Breast epithelium (tissue), 4 donors: Measurements from ENCODE around the gene PIEZO1. TPM values are rescaled to one million over a fixed set of nuclear protein-coding genes. Genes with fewer than 3 reads are reported as not detected.

Source experiments
- DNase-seq, 2 donors: peaks; one replicate each; pipeline ENCODE4 v3.0.0-alpha.2; 2019; ENCODE audit warnings: low spot score in 2 of 2
- H3K27ac ChIP-seq, 2 donors: fragments of 200-600 bp; sonication (generic) in 1 of 2; one replicate each; pipeline ENCODE4 v1.5.1; 2016 to 2019; ENCODE audit warnings: mild to moderate bottlenecking in 1 of 2
- H3K27me3 ChIP-seq, 2 donors: fragments of 200-600 bp; sonication (generic) in 1 of 2; one replicate each; pipeline versions ENCODE4 v1.5.1 to v1.6.0; 2017 to 2019; ENCODE audit warnings: control low read depth in 1 of 2, mild to moderate bottlenecking in 1 of 2
- H3K36me3 ChIP-seq: fragments of 200-600 bp; one replicate; pipeline ENCODE4 v1.5.1; 2019
- H3K4me1 ChIP-seq, 2 donors: fragments of 200-600 bp; sonication (generic); one replicate each; pipeline ENCODE4 v1.5.1; 2016 to 2019; ENCODE audit warnings: control low read depth in 1 of 2
- H3K4me3 ChIP-seq, 3 donors: fragments of 200-600 bp; sonication (generic); 1 replicate in 2 of 3; 2 replicates in 1 of 3; pipeline ENCODE4 v1.5.1; 2016 to 2019; ENCODE audit warnings: mild to moderate bottlenecking in 3 of 3, moderate library complexity in 2 of 3
- H3K9me3 ChIP-seq, 2 donors: fragments of 200-600 bp; sonication (generic) in 1 of 2; one replicate each; pipeline ENCODE4 v1.5.1; 2016 to 2019; ENCODE audit warnings: control low read depth in 1 of 2
- CTCF ChIP-seq, 3 donors: fragments of 450-650 bp; IDR thresholded peaks; one replicate each; pipeline ENCODE4 v1.5.1; 2016 to 2017; ENCODE audit warnings: antibody characterized with exemption in 3 of 3, mild to moderate bottlenecking in 3 of 3, moderate library complexity in 3 of 3
- POLR2A ChIP-seq: fragments of 450-650 bp; IDR thresholded peaks from one replicate; pipeline ENCODE4 v1.6.1; 2016; ENCODE audit warnings: antibody characterized with exemption, mild to moderate bottlenecking, moderate library complexity
- POLR2AphosphoS5 ChIP-seq, 3 donors: sonication (generic); formaldehyde crosslinking; IDR thresholded peaks; one replicate each; pipeline ENCODE4 v1.6.1; 2017; ENCODE audit warnings: antibody characterized with exemption in 3 of 3
- intact Hi-C: fragments of 100-400 bp; cut with DNase I; formaldehyde crosslinking; loops from one replicate; pipeline ENCODE4 v1.15.1; 2023; ENCODE audit warnings: low total_unique reads
- total RNA-seq, 3 donors: library from RNA; depleted of rRNA; stranded (reverse); fragments of >200 nt; gene quantifications; one replicate each; pipeline ENCODE4 v1.1.0, GENCODE V29; 2016

The PIEZO1 gene
- total RNA-seq, 3 donors from 2014 or later, result 90.7 to 181 (median 135) TPM

DNA sequence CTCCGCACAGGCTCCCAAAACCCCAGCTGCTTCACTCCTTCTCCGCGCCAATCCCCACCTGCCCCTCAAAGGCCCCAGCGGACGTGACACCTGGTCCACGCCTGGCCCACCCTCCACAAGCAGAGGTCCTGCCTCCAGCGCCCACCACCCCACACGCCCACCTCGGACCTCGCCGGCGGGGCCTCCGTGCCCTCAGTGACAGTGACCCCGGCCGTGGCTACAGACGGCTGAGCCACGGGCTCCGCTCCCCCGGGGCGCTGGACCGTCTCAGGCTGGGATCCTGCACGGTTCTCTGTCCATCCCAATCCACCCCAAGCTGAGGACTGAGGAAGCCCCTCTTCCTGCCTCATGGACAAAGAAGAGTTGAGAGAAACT, 25.1 kb downstream of the PIEZO1 start:
- H3K4me3 ChIP-seq, result no peak overlapping the region
- peak overlapping the region; percentile 48 to 90 for H3K27ac ChIP-seq
- TF ChIP-seq POLR2A (no peak), CTCF (IDR thresholded peaks at IDR 0.05) (no peak), POLR2AphosphoS5 (IDR thresholded peaks at IDR 0.05) (no peak)
- H3K27me3 ChIP-seq, result no peaks in the 10 kb centered on the region
- intact Hi-C loops, result no loop called here
- H3K4me1 ChIP-seq, result peaks cover 26 to 39% of the 10 kb centered on the region in 2 donors
- no peak for DNase-seq
- no peaks in the 10 kb centered on the region for H3K9me3 ChIP-seq
- H3K36me3 ChIP-seq, result no peaks in the 10 kb centered on the region

DNA sequence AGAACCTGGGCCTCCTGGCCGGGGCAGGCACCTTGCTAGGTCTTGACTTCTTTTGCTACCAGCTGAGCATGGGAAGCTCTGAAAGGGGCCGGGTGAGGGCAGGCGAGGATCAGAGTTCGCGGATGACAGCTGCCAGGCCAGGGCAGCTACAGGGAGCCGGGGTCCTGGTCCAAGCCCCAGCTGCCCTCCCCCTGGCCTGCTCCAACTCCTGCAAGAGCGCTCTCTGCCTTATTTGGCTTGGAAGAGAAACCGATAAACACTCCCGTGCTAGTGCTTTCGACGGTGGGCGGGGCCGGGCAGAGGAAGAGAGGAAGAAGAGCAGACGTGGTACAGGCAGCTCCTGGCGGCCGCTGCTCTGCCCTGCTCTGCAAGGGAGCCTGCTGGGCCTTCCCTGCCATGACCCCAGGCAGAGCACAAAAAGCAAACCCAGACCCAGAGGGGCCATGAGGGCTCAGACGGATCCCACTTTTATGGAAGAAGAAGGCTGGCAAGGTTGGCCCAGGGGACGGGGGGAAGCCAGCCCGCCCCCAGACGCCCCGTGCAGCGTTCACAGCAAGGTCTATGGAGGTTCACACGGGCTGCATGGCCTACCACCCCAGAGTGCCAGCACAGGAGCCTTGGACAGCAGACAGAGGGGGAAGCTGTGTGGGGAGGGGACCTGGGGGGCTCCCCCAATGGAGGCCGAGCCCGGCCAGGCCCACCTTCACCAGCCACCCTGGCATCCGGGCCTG, 25.6 kb downstream of the PIEZO1 start:
- Histone ChIP-seq H3K27ac (peak overlapping the region; percentile 48 to 90), H3K27me3 (no peaks in the 10 kb centered on the region), H3K9me3 (no peaks in the 10 kb centered on the region), H3K4me1 (peaks cover 25 to 39% of the 10 kb centered on the region in 2 donors), H3K36me3 (no peaks in the 10 kb centered on the region), H3K4me3 (peak overlapping the region in 1 of 3 donors; percentile 31)
- TF ChIP-seq POLR2A (no peak), CTCF (IDR thresholded peaks at IDR 0.05) (no peak), POLR2AphosphoS5 (IDR thresholded peaks at IDR 0.05) (no peak)
- intact Hi-C loops, result no loop called here
- no peak for DNase-seq

GRCh38 chr16:88758944-88759244, 26.1 kb downstream of the PIEZO1 start:
- Histone ChIP-seq H3K27me3 (no peaks in the 10 kb centered on the region), H3K9me3 (no peaks in the 10 kb centered on the region), H3K4me3 (no peak overlapping the region), H3K36me3 (no peaks in the 10 kb centered on the region), H3K4me1 (peaks cover 25 to 39% of the 10 kb centered on the region in 2 donors), H3K27ac (peak overlapping the region; percentile 48 to 90)
- DNase-seq, result no peak
- intact Hi-C loops, result no loop called here
- TF ChIP-seq CTCF (IDR thresholded peaks at IDR 0.05) (no peak), POLR2A (no peak), POLR2AphosphoS5 (IDR thresholded peaks at IDR 0.05) (no peak)

- no peaks in the 10 kb centered on the region for H3K27me3 ChIP-seq
- peak overlapping the region; percentile 48 to 90 for H3K27ac ChIP-seq
- no peaks in the 10 kb centered on the region for H3K9me3 ChIP-seq
- intact Hi-C loops, result no loop called here
- TF ChIP-seq POLR2A (no peak), POLR2AphosphoS5 (IDR thresholded peaks at IDR 0.05) (no peak), CTCF (IDR thresholded peaks at IDR 0.05) (no peak)
- DNase-seq, result no peak
- no peaks in the 10 kb centered on the region for H3K36me3 ChIP-seq
- H3K4me3 ChIP-seq, result no peak overlapping the region
- H3K4me1 ChIP-seq, result peaks cover 21 to 38% of the 10 kb centered on the region in 2 donors
These were observed 26.6 kb downstream of the PIEZO1 start for GRCh38 chr16:88758227-88758943.

DNA sequence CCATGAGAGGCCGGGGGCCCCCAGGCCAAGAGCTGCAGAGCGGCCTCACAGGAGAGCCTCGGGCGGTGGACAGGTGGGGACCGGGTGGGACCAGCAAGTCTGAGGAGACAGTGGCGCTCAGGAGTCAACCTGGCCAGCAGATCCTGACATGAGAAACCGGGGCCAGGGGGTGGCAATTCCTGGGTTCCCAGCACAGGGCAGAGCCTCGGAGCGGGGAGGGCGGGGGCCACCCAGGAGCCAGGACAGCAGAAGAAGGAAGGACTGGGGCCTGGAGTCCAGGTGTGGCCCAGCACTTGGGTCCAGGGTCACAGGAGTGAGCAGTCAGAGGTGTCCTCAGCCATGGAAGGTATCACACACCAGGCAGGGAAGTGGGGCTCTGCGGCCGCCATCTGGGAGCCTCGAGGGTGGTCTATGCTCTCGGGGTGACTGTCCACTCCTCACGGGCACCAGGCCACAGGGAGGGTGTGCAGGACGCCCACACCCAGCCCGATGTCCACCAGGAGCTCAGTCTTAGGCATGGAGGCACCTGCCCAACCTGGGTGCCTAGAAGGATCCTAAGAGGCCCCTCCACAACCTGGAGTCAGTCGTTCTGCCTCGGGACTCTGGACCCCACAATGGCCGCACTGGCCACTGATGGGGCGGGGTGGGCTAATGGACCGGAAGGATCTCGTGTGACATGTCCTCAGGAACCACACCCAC, 29.1 kb downstream of the PIEZO1 start:
- intact Hi-C loops, result no loop called here
- Histone ChIP-seq H3K27me3 (no peaks in the 10 kb centered on the region), H3K9me3 (no peaks in the 10 kb centered on the region), H3K4me1 (peaks cover 10 to 18% of the 10 kb centered on the region in 2 donors), H3K36me3 (no peaks in the 10 kb centered on the region), H3K4me3 (no peak overlapping the region), H3K27ac (peak overlapping the region; percentile 59 to 66)
- TF ChIP-seq CTCF (IDR thresholded peaks at IDR 0.05), result no peak
- no peak for TF ChIP-seq POLR2A
- no peak for TF ChIP-seq POLR2AphosphoS5 (IDR thresholded peaks at IDR 0.05)
- DNase-seq, result no peak
